A549 (cell line): ENCODE results near the gene TNFRSF19. TPM values are rescaled to one million over a fixed set of nuclear protein-coding genes. Genes with fewer than 3 reads are reported as not detected.

Experiments
- ATAC-seq, 2 experiments: fragments of 200-7000 bp in 1 of 2; fragments of >200 bp in 1 of 2; cut with Nextera tagmentation in 1 of 2; cut with Tn5 transposase in 1 of 2; 3 replicates each; pipeline versions ENCODE4 v1.8.0 to v1.9.1; 2018 to 2020; ENCODE audit warnings: mild to moderate bottlenecking in 1 of 2, moderate library complexity in 1 of 2
- CTCF ChIA-PET: fragments of 300-600 bp; sonication (Branson Sonifier 250); formaldehyde crosslinking; extraction: SDS; loops from one replicate; lab custom pipeline; 2021; ENCODE audit warnings: antibody characterized with exemption, inconsistent platforms; lab: Yijun Ruan, JAX
- POLR2A ChIA-PET: fragments of 350-600 bp; formaldehyde crosslinking; extraction: SDS; loops from one replicate; lab custom pipeline; 2021; ENCODE audit warnings: antibody characterized with exemption, inconsistent platforms; lab: Yijun Ruan, JAX
- DNase-seq, 2 experiments: peaks; one replicate each; pipeline versions ENCODE4 v3.0.0 to v3.0.0-alpha.2; 2011 to 2016; ENCODE audit warnings: low read depth in 1 of 2, low spot score in 1 of 2
- FAIRE-seq: peaks from 2 replicates; lab custom pipeline; 2011; peaks lifted over from hg19 to GRCh38; lab: Jason Lieb, UNC
- H3K27ac ChIP-seq, 2 experiments: fragments of >200 bp; sonication (Bioruptor Twin); formaldehyde crosslinking; 3 replicates each; pipeline ENCODE4 v1.5.1; 2016 to 2017
- H3K4me1 ChIP-seq: fragments of >200 bp; sonication (Bioruptor Twin); formaldehyde crosslinking; 3 replicates; pipeline ENCODE4 v1.6.1; 2016
- H3K4me2 ChIP-seq: fragments of >200 bp; sonication (Bioruptor Twin); formaldehyde crosslinking; 3 replicates; pipeline ENCODE4 v1.6.1; 2016
- H3K4me3 ChIP-seq: fragments of >200 bp; sonication (Bioruptor Twin); formaldehyde crosslinking; 3 replicates; pipeline ENCODE4 v1.5.1; 2016
- H3K9me3 ChIP-seq: fragments of >200 bp; sonication (Bioruptor Twin); formaldehyde crosslinking; 3 replicates; pipeline ENCODE4 v1.6.1; 2016
- CBX2 ChIP-seq: fragments of 200-600 bp; sonication (generic); IDR thresholded peaks from 2 replicates; pipeline ENCODE4 v1.6.1; 2016; ENCODE audit warnings: low read depth, mild to moderate bottlenecking, borderline replicate concordance
- CBX8 ChIP-seq: fragments of 200-600 bp; sonication (generic); IDR thresholded peaks from 2 replicates; pipeline ENCODE4 v1.6.1; 2016
- CTCF ChIP-seq: fragments of >200 bp; sonication (Bioruptor Twin); formaldehyde crosslinking; IDR thresholded peaks from 3 replicates; pipeline ENCODE4 v1.5.1; 2016
- E2F6 ChIP-seq: IDR thresholded peaks from 2 replicates; pipeline ENCODE4 v1.6.1; 2012; ENCODE audit warnings: low read depth, borderline replicate concordance
- EHF ChIP-seq: fragments of 250-450 bp; sonication (Bioruptor Pico); IDR thresholded peaks from 2 replicates; pipeline ENCODE4 v1.5.0; 2020; ENCODE audit warnings: mild to moderate bottlenecking
- EHMT2 ChIP-seq: fragments of 200-600 bp; sonication (generic); IDR thresholded peaks from 2 replicates; pipeline ENCODE4 v1.6.1; 2016; ENCODE audit warnings: antibody characterized with exemption, low read depth, mild to moderate bottlenecking, moderate library complexity
- EP300 ChIP-seq, 2 experiments: fragments of >200 bp; sonication (Bioruptor Twin); formaldehyde crosslinking; IDR thresholded peaks; 2 replicates in 1 of 2; 3 replicates in 1 of 2; pipeline ENCODE4 v1.6.1; 2016 to 2017
- FOSL2 ChIP-seq, 2 experiments: fragments of 450-650 bp in 1 of 2; fragments of >200 bp in 1 of 2; sonication (Bioruptor Twin) in 1 of 2; formaldehyde crosslinking; IDR thresholded peaks; 2 replicates each; pipeline versions ENCODE4 v1.5.0 to v1.6.1; 2016 to 2020; ENCODE audit warnings: mild to moderate bottlenecking in 1 of 2, moderate library complexity in 1 of 2
- FOXS1 ChIP-seq: fragments of 250-450 bp; sonication (Bioruptor Pico); IDR thresholded peaks from 2 replicates; pipeline ENCODE4 v1.5.0; 2020; ENCODE audit warnings: mild to moderate bottlenecking, moderate library complexity
- GATA3 ChIP-seq: IDR thresholded peaks from 2 replicates; pipeline ENCODE4 v1.6.1; 2012; ENCODE audit warnings: borderline replicate concordance
- HMGXB4 ChIP-seq: fragments of 250-450 bp; sonication (Bioruptor Pico); IDR thresholded peaks from 2 replicates; pipeline ENCODE4 v1.5.0; 2021; ENCODE audit warnings: mild to moderate bottlenecking, moderate library complexity, borderline replicate concordance
- JUN ChIP-seq, 2 experiments: fragments of >200 bp; sonication (Bioruptor Twin); formaldehyde crosslinking; IDR thresholded peaks; 2 replicates in 1 of 2; 3 replicates in 1 of 2; pipeline ENCODE4 v1.6.1; 2016 to 2017
- JUNB ChIP-seq: fragments of >200 bp; sonication (Bioruptor Twin); formaldehyde crosslinking; IDR thresholded peaks from 2 replicates; pipeline ENCODE4 v1.6.1; 2016
- KDM5A ChIP-seq: fragments of 200-600 bp; sonication (generic); IDR thresholded peaks from 2 replicates; pipeline ENCODE4 v1.6.1; 2016; ENCODE audit warnings: antibody characterized with exemption, mild to moderate bottlenecking
- MAFK ChIP-seq: fragments of 450-650 bp; IDR thresholded peaks from 2 replicates; pipeline ENCODE4 v1.6.1; 2014; ENCODE audit not compliant: partially characterized antibody
- MAX ChIP-seq: IDR thresholded peaks from 2 replicates; pipeline ENCODE4 v1.6.1; 2012
- MAZ ChIP-seq: fragments of 150-350 bp; IDR thresholded peaks from 2 replicates; pipeline ENCODE4 v1.6.1; 2014; ENCODE audit warnings: antibody characterized with exemption, low read depth, low read length, borderline replicate concordance
- NPAS2 ChIP-seq: fragments of 250-450 bp; sonication (Bioruptor Pico); IDR thresholded peaks from 2 replicates; pipeline ENCODE4 v1.8.0; 2022; ENCODE audit warnings: mild to moderate bottlenecking, moderate library complexity, borderline replicate concordance
- NR3C1 ChIP-seq: fragments of >200 bp; sonication (Bioruptor Twin); formaldehyde crosslinking; IDR thresholded peaks from 3 replicates; pipeline ENCODE4 v1.6.1; 2017
- PBX3 ChIP-seq: IDR thresholded peaks from 2 replicates; pipeline ENCODE4 v1.6.1; 2012
- PHF8 ChIP-seq: fragments of 200-600 bp; sonication (generic); IDR thresholded peaks from 2 replicates; pipeline ENCODE4 v1.6.1; 2016; ENCODE audit warnings: low read depth, mild to moderate bottlenecking, antibody characterized with exemption, moderate library complexity, borderline replicate concordance
- POLR2A ChIP-seq: IDR thresholded peaks from 2 replicates; pipeline ENCODE4 v1.6.1; 2012; ENCODE audit warnings: mild to moderate bottlenecking, low read length
- RFX5 ChIP-seq: fragments of 450-650 bp; IDR thresholded peaks from 2 replicates; pipeline ENCODE4 v1.7.1; 2014; ENCODE audit warnings: antibody characterized with exemption, mild to moderate bottlenecking, moderate library complexity
- RNF2 ChIP-seq: fragments of 200-600 bp; sonication (generic); IDR thresholded peaks from 2 replicates; pipeline ENCODE4 v1.6.1; 2016; ENCODE audit warnings: low read depth, mild to moderate bottlenecking, antibody characterized with exemption, moderate library complexity, borderline replicate concordance
- TFCP2L1 ChIP-seq: fragments of 250-450 bp; sonication (Bioruptor Pico); IDR thresholded peaks from 2 replicates; pipeline ENCODE4 v1.5.0; 2021; ENCODE audit warnings: mild to moderate bottlenecking
- ZNF302 ChIP-seq: fragments of 250-450 bp; sonication (Bioruptor Pico); IDR thresholded peaks from 2 replicates; pipeline ENCODE4 v1.9.0; 2021; ENCODE audit warnings: inconsistent platforms, mild to moderate bottlenecking, moderate library complexity
- ZSCAN20 ChIP-seq: fragments of 250-450 bp; sonication (Bioruptor Pico); IDR thresholded peaks from 2 replicates; pipeline ENCODE4 v1.8.0; 2022; ENCODE audit warnings: mild to moderate bottlenecking, moderate library complexity
- WGBS: methylation state at CpG from one replicate; pipeline ENCODE4 v1.1.6; 2017; ENCODE audit errors: missing lambda C conversion rate; 5-methylcytosine and 5-hydroxymethylcytosine counted together
- polyA plus RNA-seq, 4 experiments: library from polyadenylated mRNA; depleted of rRNA in 3 of 4; stranded (reverse); fragments of >200 nt; fragmentation: RNase III in 1 of 4; extraction: RNeasy Plus Mini Kit Qiagen cat#74134 plus additional on column Dnase treatment in 1 of 4; gene quantifications; 2 replicates in 3 of 4; 3 replicates in 1 of 4; pipeline ENCODE4 v1.2.3, GENCODE V29; 2011 to 2017

Gene TNFRSF19
- polyA plus RNA-seq, 2 of the 4 experiments (the other 2 are of a cell fraction): 1.2 to 1.9 TPM

- Histone ChIP-seq H3K4me2 (no peak overlapping the region), H3K27ac (no peak overlapping the region), H3K4me1 (peaks cover 27% of the 10 kb centered on the region), H3K4me3 (no peak overlapping the region), H3K9me3 (no peaks in the 10 kb centered on the region)
- ATAC-seq (no peak), DNase-seq (no peak), FAIRE-seq (no peak)
- TF ChIP-seq MAZ (no peak), CTCF (no peak), MAX (no peak), JUN (IDR thresholded peaks at IDR 0.05) (no peak), TFCP2L1 (CRISPR knock-in tag) (no peak), KDM5A (no peak), NR3C1 (no peak), RNF2 (no peak), EP300 (IDR thresholded peaks at IDR 0.05) (no peak), FOXS1 (no peak), JUNB (no peak), PBX3 (no peak), NPAS2 (no peak), ZNF302 (CRISPR knock-in tag) (no peak), CBX8 (no peak), POLR2A (no peak), PHF8 (no peak), CBX2 (no peak), GATA3 (no peak)
- 83% methylated on average over 2 of the region's 2 CpGs for WGBS
- ChIA-PET CTCF (interaction anchor here (1.6 kb wide), 1 partner anchor 33 kb away, joined by 4 read pairs; no protein-coding TSS in a partner anchor), POLR2A (no interaction called here)
Measured at GRCh38 chr13:23671377-23671776, 101.2 kb downstream of the TNFRSF19 start.

- no peak for TF ChIP-seq JUN (IDR thresholded peaks at IDR 0.05)
- TF ChIP-seq, all 56 proteins: peak for 0
- ChIA-PET CTCF (interaction anchor here (1.6 kb wide), 1 partner anchor 33 kb away, joined by 4 read pairs; no protein-coding TSS in a partner anchor), POLR2A (no interaction called here)
- Histone ChIP-seq H3K4me1 (peaks cover 29% of the 10 kb centered on the region), H3K9me3 (no peaks in the 10 kb centered on the region), H3K4me2 (no peak overlapping the region), H3K27ac (no peak overlapping the region), H3K4me3 (no peak overlapping the region)
- no peak for DNase-seq
- no peak for FAIRE-seq
- no peak for ATAC-seq
- 40% methylated on average over 3 of the region's 3 CpGs for WGBS
Measured at GRCh38 chr13:23671897-23672296, 101.7 kb downstream of the TNFRSF19 start.

GRCh38 chr13:23672616-23673015 is 102.4 kb downstream of the TNFRSF19 start:
- Histone ChIP-seq H3K4me2 (no peak overlapping the region), H3K4me3 (no peak overlapping the region), H3K4me1 (peaks cover 29% of the 10 kb centered on the region), H3K9me3 (no peaks in the 10 kb centered on the region), H3K27ac (no peak overlapping the region)
- TF ChIP-seq KDM5A: no peak
- TF ChIP-seq MAZ: no peak
- TF ChIP-seq HMGXB4: no peak
- no peak for TF ChIP-seq JUNB
- TF ChIP-seq E2F6: no peak
- TF ChIP-seq EHF (CRISPR knock-in tag): no peak
- TF ChIP-seq FOSL2 (IDR thresholded peaks at IDR 0.05): no peak
- no peak for TF ChIP-seq FOSL2 (CRISPR knock-in tag; IDR thresholded peaks at IDR 0.05)
- TF ChIP-seq RFX5: no peak
- TF ChIP-seq ZSCAN20 (CRISPR knock-in tag): no peak
- TF ChIP-seq PBX3: no peak
- no peak for TF ChIP-seq EP300 (IDR thresholded peaks at IDR 0.05)
- no peak for TF ChIP-seq MAFK
- TF ChIP-seq EHMT2: no peak
- ChIA-PET CTCF (interaction anchor here (0.8 to 1.3 kb wide), 2 partner anchors 94 to 236 kb away, joined by 3 to 5 read pairs; no protein-coding TSS in a partner anchor), POLR2A (no interaction called here)
- FAIRE-seq: no peak
- no peak for DNase-seq
- WGBS: 75% methylated on average over 4 of the region's 4 CpGs
- ATAC-seq: no peak
